GM19452 (cell line): ENCODE data around the gene POMP.
"Not testable (repeated sequence)": the region's sequence is repeated elsewhere in the genome, so short reads cannot be mapped to it uniquely, and the experiment has no call there.

Source experiments
- ATAC-seq: cut with Tn5 transposase; IDR thresholded peaks from one replicate; pipeline ENCODE4 v1.9.1; 2021; ENCODE audit not compliant: unreplicated experiment

POMP gene

GRCh38 chr13:28637714-28638355, 21.1 kb upstream of the POMP start:
- no peak for ATAC-seq

- ATAC-seq: no peak
Measured at GRCh38 chr13:28638756-28639155, 20.2 kb upstream of the POMP start.

GRCh38 chr13:28640861-28641599, 17.9 kb upstream of the POMP start:
- ATAC-seq: no peak

GRCh38 chr13:28641600-28641926, 17.4 kb upstream of the POMP start:
- peak; percentile 72 for ATAC-seq

DNA sequence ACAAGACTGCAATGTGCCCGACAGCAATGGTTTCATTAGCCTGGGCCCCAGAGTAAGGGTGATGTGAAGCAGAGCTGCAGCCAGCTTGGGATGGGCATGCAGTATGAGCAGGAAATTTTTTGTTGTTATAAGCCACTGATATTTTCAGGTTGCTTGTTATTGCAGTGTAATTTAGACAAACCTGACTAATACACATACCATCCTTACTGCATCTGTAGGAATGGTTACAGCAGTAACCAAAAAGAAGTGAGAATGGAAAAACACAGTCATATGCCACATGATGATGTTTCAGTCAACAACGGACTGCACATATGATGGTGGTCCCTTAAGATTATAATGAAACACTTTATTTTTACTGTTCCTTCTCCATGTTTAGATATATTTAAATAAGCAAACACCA, 8.6 kb upstream of the POMP start:
- ATAC-seq: no peak

DNA sequence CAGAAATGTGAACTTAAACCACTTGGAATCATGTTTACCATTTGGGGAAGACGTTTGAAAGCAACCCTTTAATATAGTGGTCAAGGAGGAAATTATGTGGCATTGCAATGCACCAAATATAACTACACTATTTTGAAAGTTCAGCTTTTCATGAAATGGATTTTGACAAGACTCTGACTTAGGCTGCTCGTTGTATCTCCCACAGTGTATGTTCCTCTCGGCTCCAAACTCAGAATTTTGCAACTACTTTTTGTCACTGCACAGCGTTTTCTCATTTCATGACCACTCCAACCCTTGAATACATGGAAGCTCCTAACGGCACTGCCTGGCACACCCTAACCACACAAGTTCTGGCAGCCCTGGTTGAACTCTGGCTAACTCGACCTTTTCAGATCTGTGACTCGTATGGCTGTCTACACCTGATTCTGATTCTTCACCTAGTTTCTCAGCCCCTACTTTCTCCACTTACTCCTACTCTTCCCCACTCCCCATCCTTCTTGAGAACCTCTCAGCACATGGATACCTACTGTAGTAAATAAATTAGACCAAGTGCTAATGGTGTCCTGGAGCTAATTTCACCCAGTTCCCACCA, 7.0 kb upstream of the POMP start:
- no peak for ATAC-seq

GRCh38 chr13:28653111-28653510, 5.8 kb upstream of the POMP start:
- ATAC-seq: no peak

- no peak for ATAC-seq
Measured at GRCh38 chr13:28654276-28654675, 4.7 kb upstream of the POMP start.

DNA sequence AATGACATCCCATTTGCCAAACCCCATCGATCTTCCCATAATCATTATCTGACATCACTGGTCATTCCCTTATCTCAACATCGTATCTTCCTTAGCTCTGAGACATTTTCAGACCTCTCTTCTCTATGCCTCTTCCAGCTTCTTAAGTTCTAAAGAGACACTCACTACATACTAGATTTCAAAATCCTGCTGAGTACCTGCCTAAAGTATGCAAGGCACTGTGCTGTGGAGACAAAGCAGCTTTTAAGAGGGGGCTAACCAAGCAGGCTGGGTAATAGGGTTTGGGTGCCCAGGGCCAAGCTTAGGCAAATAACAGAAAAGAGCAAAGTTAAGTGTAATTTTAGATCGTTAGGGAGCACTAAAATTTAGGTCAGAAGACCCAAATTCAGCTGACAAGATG, 3.4 kb upstream of the POMP start:
- ATAC-seq: no peak

GRCh38 chr13:28657784-28658538, 969 bp upstream of the POMP start:
- no peak for ATAC-seq

DNA sequence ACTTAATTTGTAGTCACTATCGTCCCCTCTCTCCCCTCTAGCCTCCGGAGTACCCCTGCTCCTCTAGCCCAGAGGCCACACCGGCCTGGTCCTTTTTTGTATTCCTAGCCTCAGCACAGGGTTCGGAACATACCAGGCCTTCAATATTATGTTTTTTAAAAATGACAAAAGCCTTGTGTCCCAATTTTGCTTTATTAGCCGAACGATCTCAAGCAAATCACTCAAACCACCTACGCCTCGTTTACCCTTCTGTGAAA, 463 bp upstream of the POMP start:
- peak; percentile 7 for ATAC-seq

DNA sequence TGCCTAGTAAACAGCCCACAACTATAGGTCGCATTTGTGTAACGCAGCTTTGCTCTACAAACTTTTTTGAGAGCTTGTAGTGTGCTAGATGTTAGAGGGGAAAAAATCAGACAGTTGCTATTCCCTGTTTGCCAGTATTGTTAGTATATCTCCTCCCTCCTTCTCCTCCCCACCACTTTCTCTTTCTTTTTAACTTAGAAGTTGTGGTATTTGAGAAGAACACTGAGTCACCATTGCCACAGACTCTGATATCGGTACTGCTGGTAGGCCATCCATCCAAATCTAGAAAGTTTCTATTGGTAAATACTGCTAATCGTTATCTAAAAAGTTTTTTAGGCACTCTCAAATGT, 666 bp downstream of the POMP start:
- peak; percentile 34 for ATAC-seq

GRCh38 chr13:28666897-28667488, 8.1 kb downstream of the POMP start:
- ATAC-seq: no peak

GRCh38 chr13:28671126-28671792, 12.3 kb downstream of the POMP start:
- ATAC-seq: no peak

GRCh38 chr13:28678809-28679208, 19.9 kb downstream of the POMP start:
- no peak for ATAC-seq

GRCh38 chr13:28679628-28680027, 20.7 kb downstream of the POMP start:
- ATAC-seq: no peak

DNA sequence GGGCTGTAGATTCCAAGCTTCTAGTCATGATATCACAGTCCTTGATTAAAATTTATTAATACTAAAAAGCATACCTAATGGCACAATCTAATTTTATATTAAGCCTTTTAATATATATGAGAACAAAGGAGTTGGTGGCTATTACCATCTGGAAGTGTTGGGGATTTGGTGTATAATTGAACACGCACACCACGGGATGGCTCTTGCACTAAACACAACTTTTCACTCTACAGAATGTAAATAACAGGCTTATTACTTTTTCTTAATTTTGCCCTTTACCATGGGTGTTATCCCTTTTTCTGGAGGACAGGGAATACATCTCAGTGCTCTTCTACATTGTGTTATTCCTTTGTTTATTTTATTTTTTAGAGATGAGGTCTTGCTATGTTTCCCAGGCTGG, 21.6 kb downstream of the POMP start:
- no peak for ATAC-seq

DNA sequence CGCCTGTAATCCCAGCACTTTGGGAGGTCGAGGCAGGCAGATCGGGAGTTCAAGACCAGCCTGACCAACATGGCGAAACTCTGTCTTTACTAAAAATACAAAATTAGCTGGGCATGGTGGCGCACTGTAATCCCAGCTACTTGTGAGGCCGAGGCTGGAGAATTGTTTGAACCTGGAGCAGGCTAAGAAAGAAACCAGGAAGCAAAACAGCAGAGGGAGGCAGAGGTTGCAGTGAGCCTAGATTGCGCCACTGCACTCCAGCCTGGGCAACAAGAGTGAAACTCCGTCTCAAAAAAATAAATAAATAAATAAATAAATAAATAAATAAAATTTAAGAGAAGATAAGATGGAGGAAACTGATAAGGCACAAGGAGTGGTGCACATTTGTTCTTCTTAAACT, 24.2 kb downstream of the POMP start:
- not testable (repeated sequence) for ATAC-seq

DNA sequence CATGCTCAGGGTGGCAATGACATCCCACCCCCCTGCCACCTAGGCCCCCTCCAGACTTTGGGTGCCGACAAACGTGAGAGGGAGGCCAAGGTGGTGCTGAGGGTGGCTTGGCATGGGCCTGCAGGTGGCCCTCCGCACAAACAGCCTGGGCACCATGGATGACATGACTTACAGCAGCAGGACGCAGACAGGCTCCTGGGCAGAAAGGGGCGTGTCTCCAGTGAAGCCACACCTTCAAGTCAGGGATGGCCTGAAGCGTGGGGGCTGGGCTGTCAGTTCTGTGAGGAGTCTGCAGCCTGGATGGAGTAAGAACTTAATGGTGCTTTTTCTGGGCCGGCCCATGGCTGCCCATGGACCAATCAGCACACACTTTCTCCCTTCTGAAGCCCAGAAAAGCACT, 25.3 kb downstream of the POMP start:
- no peak for ATAC-seq

DNA sequence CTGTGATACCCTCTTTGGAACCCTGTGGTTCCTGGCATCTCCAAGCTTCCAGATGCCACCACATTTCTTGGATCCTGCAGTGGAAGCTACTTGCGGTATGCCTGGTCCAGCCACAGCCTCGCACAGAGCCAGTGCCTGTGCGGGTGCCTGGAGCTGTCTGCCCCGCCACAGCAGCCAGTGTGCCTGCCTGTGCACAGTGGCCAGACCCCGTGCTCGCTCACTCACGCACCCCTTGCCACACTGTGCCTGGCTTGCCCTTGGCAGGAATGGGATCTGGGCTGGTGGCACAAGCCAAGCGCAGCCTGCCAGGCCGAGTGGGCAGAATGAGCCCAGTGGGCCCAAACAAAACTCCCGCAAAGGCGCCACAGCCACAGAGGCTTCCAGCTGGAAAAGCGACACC, 26.2 kb downstream of the POMP start:
- no peak for ATAC-seq

GRCh38 chr13:28685892-28686291, 27.0 kb downstream of the POMP start:
- ATAC-seq: no peak
